ENCODE measurements around the gene B2M. TPM values are rescaled to one million over a fixed set of nuclear protein-coding genes. Genes with fewer than 3 reads are reported as not detected.

The B2M gene
- total RNA-seq, 1 donor from 2014 or later = 1,535 TPM

GRCh38 chr15:44705986-44706385 is 5.3 kb upstream of the B2M start:
- H3K27me3 Mint-ChIP-seq (ENCODE audit: unreplicated experiment) = peaks cover 28% of the 10 kb centered on the region
- peaks cover 9% of the 10 kb centered on the region for H3K4me1 Mint-ChIP-seq (ENCODE audit: unreplicated experiment)
- peaks cover 26% of the 10 kb centered on the region for H3K9me3 Mint-ChIP-seq (ENCODE audit: unreplicated experiment)
- H3K27ac Mint-ChIP-seq (ENCODE audit: unreplicated experiment) = no peak overlapping the region
- DNase-seq (ENCODE audit: extremely low spot score, unreplicated experiment) = no peak
- peaks cover 7% of the 10 kb centered on the region for H3K36me3 Mint-ChIP-seq (ENCODE audit: unreplicated experiment)
- TF ChIP-seq CTCF (IDR thresholded peaks at IDR 0.05) = no peak
- H3K4me3 Mint-ChIP-seq (ENCODE audit: unreplicated experiment) = no peak overlapping the region

- no peak overlapping the region for H3K4me3 Mint-ChIP-seq (ENCODE audit: unreplicated experiment)
- H3K9me3 Mint-ChIP-seq (ENCODE audit: unreplicated experiment) = peaks cover 26% of the 10 kb centered on the region
- peaks cover 7% of the 10 kb centered on the region for H3K36me3 Mint-ChIP-seq (ENCODE audit: unreplicated experiment)
- H3K4me1 Mint-ChIP-seq (ENCODE audit: unreplicated experiment) = peaks cover 9% of the 10 kb centered on the region
- H3K27me3 Mint-ChIP-seq (ENCODE audit: unreplicated experiment) = peaks cover 23% of the 10 kb centered on the region
- H3K27ac Mint-ChIP-seq (ENCODE audit: unreplicated experiment) = no peak overlapping the region
- no peak for DNase-seq (ENCODE audit: extremely low spot score, unreplicated experiment)
- TF ChIP-seq CTCF (IDR thresholded peaks at IDR 0.05) = no peak
Observed at GRCh38 chr15:44706401-44706800, 4.9 kb upstream of the B2M start.

GRCh38 chr15:44706946-44707636 is 4.2 kb upstream of the B2M start:
- Mint-ChIP-seq H3K4me3 (ENCODE audit: unreplicated experiment) (no peak overlapping the region), H3K36me3 (ENCODE audit: unreplicated experiment) (peaks cover 7% of the 10 kb centered on the region), H3K27ac (ENCODE audit: unreplicated experiment) (no peak overlapping the region), H3K4me1 (ENCODE audit: unreplicated experiment) (peaks cover 9% of the 10 kb centered on the region), H3K9me3 (ENCODE audit: unreplicated experiment) (peaks cover 21% of the 10 kb centered on the region), H3K27me3 (ENCODE audit: unreplicated experiment) (peaks cover 19% of the 10 kb centered on the region)
- DNase-seq (ENCODE audit: extremely low spot score, unreplicated experiment) = no peak
- TF ChIP-seq CTCF (IDR thresholded peaks at IDR 0.05) = no peak

GRCh38 chr15:44710236-44711095 is 851 bp upstream of the B2M start:
- H3K27me3 Mint-ChIP-seq (ENCODE audit: unreplicated experiment) = peaks cover under 1% of the 10 kb centered on the region
- DNase-seq (ENCODE audit: extremely low spot score, unreplicated experiment) = no peak
- peaks cover 38% of the 10 kb centered on the region for H3K4me1 Mint-ChIP-seq (ENCODE audit: unreplicated experiment)
- H3K9me3 Mint-ChIP-seq (ENCODE audit: unreplicated experiment) = no peaks in the 10 kb centered on the region
- peaks cover 13% of the 10 kb centered on the region for H3K36me3 Mint-ChIP-seq (ENCODE audit: unreplicated experiment)
- peak overlapping the region; percentile 92 for H3K4me3 Mint-ChIP-seq (ENCODE audit: unreplicated experiment)
- peak; percentile 55 for TF ChIP-seq CTCF (IDR thresholded peaks at IDR 0.05)
- H3K27ac Mint-ChIP-seq (ENCODE audit: unreplicated experiment) = peak overlapping the region; percentile 100

- Mint-ChIP-seq H3K36me3 (ENCODE audit: unreplicated experiment) (peaks cover 24% of the 10 kb centered on the region), H3K27ac (ENCODE audit: unreplicated experiment) (peak overlapping the region; percentile 100), H3K9me3 (ENCODE audit: unreplicated experiment) (no peaks in the 10 kb centered on the region), H3K27me3 (ENCODE audit: unreplicated experiment) (no peaks in the 10 kb centered on the region), H3K4me3 (ENCODE audit: unreplicated experiment) (peak overlapping the region; percentile 92), H3K4me1 (ENCODE audit: unreplicated experiment) (peaks cover 39% of the 10 kb centered on the region)
- no peak for TF ChIP-seq CTCF (IDR thresholded peaks at IDR 0.05)
- no peak for DNase-seq (ENCODE audit: extremely low spot score, unreplicated experiment)
Observed at GRCh38 chr15:44711743-44712345, 527 bp downstream of the B2M start.
